ENCODE results near the gene ADAMTSL5.
A peak's percentile ranks its signal among the peaks of the same experiment; 100 is the strongest.

The ADAMTSL5 gene

DNA sequence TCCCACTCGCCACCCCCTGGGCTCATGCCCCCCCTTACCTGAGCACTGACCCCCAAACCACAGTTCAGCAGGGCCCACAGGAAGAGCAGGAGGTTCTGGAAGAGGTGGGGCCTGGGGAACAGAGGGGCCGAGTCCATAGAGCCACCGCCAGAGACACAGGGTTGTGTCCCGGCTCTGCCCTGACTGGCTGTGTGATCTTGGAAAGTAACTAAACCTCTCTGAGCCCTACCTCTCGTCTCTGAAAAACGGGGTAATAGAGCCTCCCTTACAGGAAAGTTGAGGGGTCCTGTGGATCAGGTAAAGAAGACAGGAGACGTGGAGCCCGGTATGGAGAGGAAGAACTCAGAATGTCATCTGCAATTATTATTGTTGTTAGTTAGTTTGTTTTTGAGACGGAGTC is 2.0 kb downstream of the ADAMTSL5 start:
- TF ChIP-seq RARB (CRISPR knock-in tag; IDR thresholded peaks at IDR 0.05), result no peak
- no peak for TF ChIP-seq GLIS3 (CRISPR knock-in tag; IDR thresholded peaks at IDR 0.05)
- no peak for TF ChIP-seq ZNF565 (CRISPR knock-in tag; conservative IDR thresholded peaks at IDR 0.05; ENCODE audit: low read depth)
- no peak for TF ChIP-seq ARNTL (CRISPR knock-in tag; IDR thresholded peaks at IDR 0.05; ENCODE audit: borderline replicate concordance, low read depth)
- no peak for TF ChIP-seq CREB5 (CRISPR knock-in tag; IDR thresholded peaks at IDR 0.05; ENCODE audit: low read depth)
- TF ChIP-seq SNAI2 (CRISPR knock-in tag; IDR thresholded peaks at IDR 0.05), result no peak
- TF ChIP-seq ZFP3 (CRISPR knock-in tag; IDR thresholded peaks at IDR 0.05), result no peak
- TF ChIP-seq PPARA (CRISPR knock-in tag; IDR thresholded peaks at IDR 0.05; ENCODE audit: borderline replicate concordance), result no peak
- TF ChIP-seq ZNF8 (CRISPR knock-in tag; IDR thresholded peaks at IDR 0.05), result no peak
- ATAC-seq, result no peak

DNA sequence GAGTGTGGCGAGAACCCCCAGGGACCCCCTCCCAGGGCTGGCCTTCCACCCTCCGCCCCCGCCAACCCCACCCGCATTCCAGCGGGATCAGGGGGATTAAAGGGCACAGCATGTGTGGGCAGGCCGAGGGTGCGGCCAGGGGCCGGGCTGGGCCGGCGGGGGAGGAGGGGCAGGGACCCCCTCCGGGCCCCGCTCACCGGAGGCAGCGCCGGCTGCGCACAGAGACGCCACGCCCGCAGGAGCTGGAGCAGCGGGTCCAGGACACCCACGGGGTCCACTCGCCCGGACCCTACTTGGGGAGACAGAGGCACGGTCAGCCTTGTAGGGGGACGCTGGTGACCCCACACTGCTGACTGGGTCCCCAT is 2.4 kb downstream of the ADAMTSL5 start:
- ATAC-seq, result no peak
- no peak for TF ChIP-seq ZC3H10 (CRISPR knock-in tag; IDR thresholded peaks at IDR 0.05)

DNA sequence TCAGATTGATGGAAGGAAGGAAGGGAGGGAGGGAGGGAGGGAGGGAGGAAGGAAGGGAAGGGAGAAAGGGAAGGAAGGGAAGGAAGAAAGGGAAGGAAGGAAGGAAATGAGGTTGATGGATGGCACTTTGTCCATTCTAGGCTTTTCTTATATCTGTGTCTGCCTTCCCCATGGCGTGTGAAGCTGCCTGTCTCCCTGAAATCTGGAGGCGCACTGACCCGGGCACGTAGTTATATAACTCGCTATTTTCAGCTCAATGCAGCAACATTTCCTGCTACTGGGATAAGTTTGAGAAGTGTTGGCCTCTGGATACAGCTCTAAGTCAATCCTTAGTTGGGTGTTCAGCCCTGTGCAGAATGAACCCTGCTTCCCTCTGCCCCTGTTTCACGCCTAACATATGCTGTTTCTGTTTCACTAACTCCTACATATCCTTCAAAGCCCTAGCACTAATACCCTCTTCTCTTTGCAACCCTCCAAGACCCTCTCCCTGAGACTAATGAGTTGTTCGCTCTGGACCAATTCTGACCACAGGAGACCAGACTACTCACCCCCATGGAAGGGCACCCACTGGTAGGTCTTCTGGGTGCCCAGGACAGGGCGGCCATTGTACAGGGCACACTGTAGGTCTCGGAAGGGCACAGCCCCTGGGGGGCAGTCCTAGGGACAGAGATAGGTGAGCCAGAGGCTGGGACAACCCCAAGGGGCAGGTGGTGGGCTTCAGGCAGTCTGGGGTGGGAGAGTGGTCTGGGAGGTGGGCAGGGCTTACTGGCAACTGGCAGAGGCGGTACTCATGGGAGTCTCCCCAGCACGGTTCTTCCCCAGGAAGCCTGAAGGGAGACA is 3.0 kb downstream of the ADAMTSL5 start:
- TF ChIP-seq ZC3H10 (CRISPR knock-in tag; IDR thresholded peaks at IDR 0.05), result no peak
- peak; percentile 99 for TF ChIP-seq ZFP3 (CRISPR knock-in tag; IDR thresholded peaks at IDR 0.05)
- TF ChIP-seq GLIS3 (CRISPR knock-in tag; IDR thresholded peaks at IDR 0.05), result no peak

DNA sequence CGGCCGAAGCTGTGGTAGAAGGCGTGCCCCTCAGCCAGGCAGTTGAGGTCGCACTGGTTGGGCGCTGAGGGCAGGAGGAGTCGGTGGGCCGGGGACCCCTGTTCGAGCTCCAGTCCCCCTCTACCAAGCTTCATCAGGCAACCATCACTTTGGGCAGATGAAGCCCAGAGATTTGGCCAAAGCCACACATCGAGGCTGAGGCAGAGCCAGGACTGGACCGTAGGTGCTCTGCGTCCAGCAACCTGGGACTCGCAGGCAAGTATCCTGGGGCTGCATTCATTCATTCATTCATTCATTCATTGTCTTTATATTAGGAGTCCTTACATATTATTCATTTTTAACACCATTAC is 4.3 kb downstream of the ADAMTSL5 start:
- no peak for ATAC-seq
- no peak for TF ChIP-seq CSDC2 (CRISPR knock-in tag; IDR thresholded peaks at IDR 0.05)
- no peak for TF ChIP-seq ISL1 (CRISPR knock-in tag; IDR thresholded peaks at IDR 0.05)
- TF ChIP-seq, protein P1, sequence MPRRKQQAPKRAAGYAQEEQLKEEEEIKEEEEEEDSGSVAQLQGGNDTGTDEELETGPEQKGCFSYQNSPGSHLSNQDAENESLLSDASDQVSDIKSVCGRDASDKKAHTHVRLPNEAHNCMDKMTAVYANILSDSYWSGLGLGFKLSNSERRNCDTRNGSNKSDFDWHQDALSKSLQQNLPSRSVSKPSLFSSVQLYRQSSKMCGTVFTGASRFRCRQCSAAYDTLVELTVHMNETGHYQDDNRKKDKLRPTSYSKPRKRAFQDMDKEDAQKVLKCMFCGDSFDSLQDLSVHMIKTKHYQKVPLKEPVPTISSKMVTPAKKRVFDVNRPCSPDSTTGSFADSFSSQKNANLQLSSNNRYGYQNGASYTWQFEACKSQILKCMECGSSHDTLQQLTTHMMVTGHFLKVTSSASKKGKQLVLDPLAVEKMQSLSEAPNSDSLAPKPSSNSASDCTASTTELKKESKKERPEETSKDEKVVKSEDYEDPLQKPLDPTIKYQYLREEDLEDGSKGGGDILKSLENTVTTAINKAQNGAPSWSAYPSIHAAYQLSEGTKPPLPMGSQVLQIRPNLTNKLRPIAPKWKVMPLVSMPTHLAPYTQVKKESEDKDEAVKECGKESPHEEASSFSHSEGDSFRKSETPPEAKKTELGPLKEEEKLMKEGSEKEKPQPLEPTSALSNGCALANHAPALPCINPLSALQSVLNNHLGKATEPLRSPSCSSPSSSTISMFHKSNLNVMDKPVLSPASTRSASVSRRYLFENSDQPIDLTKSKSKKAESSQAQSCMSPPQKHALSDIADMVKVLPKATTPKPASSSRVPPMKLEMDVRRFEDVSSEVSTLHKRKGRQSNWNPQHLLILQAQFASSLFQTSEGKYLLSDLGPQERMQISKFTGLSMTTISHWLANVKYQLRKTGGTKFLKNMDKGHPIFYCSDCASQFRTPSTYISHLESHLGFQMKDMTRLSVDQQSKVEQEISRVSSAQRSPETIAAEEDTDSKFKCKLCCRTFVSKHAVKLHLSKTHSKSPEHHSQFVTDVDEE (CRISPR knock-in tag; IDR thresholded peaks at IDR 0.05), result no peak
- no peak for TF ChIP-seq ZFP30 (CRISPR knock-in tag; IDR thresholded peaks at IDR 0.05)
- TF ChIP-seq RARB (CRISPR knock-in tag; IDR thresholded peaks at IDR 0.05), result no peak
- no peak for TF ChIP-seq TOX (CRISPR knock-in tag; IDR thresholded peaks at IDR 0.05; ENCODE audit: borderline replicate concordance)
- TF ChIP-seq, protein P2, sequence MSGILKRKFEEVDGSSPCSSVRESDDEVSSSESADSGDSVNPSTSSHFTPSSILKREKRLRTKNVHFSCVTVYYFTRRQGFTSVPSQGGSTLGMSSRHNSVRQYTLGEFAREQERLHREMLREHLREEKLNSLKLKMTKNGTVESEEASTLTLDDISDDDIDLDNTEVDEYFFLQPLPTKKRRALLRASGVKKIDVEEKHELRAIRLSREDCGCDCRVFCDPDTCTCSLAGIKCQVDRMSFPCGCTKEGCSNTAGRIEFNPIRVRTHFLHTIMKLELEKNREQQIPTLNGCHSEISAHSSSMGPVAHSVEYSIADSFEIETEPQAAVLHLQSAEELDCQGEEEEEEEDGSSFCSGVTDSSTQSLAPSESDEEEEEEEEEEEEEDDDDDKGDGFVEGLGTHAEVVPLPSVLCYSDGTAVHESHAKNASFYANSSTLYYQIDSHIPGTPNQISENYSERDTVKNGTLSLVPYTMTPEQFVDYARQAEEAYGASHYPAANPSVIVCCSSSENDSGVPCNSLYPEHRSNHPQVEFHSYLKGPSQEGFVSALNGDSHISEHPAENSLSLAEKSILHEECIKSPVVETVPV (CRISPR knock-in tag; IDR thresholded peaks at IDR 0.05), result no peak
- TF ChIP-seq ZFP3 (CRISPR knock-in tag; IDR thresholded peaks at IDR 0.05), result no peak
- no peak for TF ChIP-seq ARNTL (CRISPR knock-in tag; IDR thresholded peaks at IDR 0.05; ENCODE audit: borderline replicate concordance, low read depth)
- TF ChIP-seq, protein P3, sequence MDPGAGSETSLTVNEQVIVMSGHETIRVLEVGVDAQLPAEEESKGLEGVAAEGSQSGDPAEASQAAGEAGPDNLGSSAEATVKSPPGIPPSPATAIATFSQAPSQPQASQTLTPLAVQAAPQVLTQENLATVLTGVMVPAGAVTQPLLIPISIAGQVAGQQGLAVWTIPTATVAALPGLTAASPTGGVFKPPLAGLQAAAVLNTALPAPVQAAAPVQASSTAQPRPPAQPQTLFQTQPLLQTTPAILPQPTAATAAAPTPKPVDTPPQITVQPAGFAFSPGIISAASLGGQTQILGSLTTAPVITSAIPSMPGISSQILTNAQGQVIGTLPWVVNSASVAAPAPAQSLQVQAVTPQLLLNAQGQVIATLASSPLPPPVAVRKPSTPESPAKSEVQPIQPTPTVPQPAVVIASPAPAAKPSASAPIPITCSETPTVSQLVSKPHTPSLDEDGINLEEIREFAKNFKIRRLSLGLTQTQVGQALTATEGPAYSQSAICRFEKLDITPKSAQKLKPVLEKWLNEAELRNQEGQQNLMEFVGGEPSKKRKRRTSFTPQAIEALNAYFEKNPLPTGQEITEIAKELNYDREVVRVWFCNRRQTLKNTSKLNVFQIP (CRISPR knock-in tag; IDR thresholded peaks at IDR 0.05; ENCODE audit: borderline replicate concordance, low read depth), result no peak
- TF ChIP-seq OSR1 (CRISPR knock-in tag; IDR thresholded peaks at IDR 0.05), result no peak
- no peak for TF ChIP-seq PATZ1 (CRISPR knock-in tag; IDR thresholded peaks at IDR 0.05; ENCODE audit: borderline replicate concordance)
- TF ChIP-seq ZNF8 (CRISPR knock-in tag; IDR thresholded peaks at IDR 0.05), result no peak

More for the DNA sequence above, 3.0 kb downstream of the ADAMTSL5 start:
- ATAC-seq, result no peak
